Measurements from ENCODE around the gene PDZRN3.

The PDZRN3 gene

DNA sequence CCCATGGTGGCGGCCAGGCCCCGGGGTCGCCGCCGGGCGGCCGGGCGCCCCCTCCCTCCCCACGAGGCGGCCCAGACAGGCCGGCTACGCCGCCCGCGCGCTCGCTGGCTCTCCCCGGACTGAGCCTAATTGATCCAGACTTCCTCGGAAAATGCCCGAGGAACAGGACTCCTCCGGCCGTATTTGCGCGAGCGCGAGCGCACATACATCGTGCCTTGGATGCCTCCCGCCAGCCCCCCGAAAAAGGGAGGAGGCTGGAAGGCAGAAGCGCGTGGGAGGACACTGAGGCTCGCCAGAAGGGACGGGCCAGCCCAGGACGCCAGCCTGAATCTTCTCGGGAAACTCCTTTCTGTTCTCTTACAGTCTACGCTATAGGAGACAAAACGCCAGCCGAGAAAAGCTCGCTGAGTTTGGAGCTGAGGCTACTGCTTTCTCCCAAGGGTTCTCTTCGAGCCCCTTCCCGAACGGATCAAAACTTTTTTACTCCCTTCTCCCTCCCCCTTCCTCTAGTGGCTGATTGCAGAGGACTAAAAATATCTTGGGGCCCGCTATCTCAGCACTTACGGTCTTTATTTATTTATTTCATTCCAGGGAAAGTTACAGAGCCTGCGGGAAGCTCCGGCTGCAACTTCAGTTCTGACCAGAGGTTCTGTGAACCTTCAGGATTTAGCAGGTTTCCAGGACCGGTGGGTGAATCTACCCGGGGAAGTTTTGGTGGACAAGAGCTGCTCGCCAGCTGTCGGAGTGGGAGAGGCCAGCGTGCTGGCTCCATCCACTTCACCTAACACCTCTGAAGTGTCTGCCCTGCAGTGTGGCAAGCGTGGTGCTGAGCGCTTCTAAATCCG, at the start of gene PDZRN3:
TSS of gene PDZRN3 (minus strand) at position 121 of the 845 bp plus-strand sequence.
- no peak for DNase-seq

DNA sequence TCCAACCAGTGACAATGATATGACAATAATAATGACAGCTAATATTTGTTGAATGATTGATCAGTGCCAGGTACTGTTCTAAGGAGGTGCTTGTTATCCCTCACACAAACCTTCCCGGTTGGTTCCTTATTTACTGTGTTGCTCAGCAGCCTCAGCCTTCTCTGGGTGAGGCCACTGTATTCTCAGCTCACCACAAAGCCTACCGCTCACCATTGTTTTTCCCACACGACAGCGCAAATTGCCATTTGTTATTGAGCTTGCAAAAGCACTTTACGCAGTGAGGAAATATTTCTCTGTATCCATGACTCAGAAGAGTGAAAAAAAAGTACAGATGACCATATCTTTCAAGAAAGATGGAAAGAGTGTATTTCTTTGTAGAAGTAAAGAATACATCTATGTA, 49.5 kb upstream of the PDZRN3 start:
- DNase-seq: no peak

DNA sequence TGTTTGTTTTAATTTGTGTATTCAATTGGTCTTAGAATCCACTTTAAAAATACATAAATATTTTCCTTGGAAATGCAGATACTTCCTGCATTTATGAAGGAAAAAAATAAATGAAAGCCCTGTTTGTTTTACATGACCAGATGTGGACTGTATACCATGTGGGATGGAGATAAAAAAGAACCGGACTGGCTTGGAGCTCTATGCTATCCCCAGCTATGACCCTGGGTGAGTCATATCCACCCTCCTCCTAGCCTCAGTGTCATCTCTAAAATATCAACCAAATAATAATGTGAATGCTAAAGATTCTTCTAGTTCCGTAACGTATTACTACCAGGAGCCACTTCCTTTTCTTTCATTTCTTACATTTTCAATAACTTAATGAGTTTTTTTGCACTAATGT, 44.5 kb upstream of the PDZRN3 start:
- no peak for DNase-seq

DNA sequence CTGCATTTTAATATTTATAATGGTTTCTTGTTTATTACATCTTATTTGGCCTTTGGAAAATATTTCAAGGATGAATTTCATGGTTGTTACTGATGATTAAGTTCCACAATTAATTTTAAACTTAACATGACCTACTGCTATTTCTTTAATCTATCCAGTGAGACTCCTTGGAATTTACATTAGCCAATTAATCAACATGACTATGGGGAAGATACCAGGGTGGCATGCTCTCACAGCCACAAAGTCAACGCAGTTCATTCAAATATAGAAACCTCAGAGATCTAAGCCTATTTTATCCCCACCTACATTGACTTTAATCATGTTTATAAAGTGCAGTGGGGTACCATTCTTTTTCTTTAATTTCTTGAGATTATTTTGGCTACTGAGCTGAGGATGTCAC, 43.6 kb upstream of the PDZRN3 start:
- DNase-seq: no peak

DNA sequence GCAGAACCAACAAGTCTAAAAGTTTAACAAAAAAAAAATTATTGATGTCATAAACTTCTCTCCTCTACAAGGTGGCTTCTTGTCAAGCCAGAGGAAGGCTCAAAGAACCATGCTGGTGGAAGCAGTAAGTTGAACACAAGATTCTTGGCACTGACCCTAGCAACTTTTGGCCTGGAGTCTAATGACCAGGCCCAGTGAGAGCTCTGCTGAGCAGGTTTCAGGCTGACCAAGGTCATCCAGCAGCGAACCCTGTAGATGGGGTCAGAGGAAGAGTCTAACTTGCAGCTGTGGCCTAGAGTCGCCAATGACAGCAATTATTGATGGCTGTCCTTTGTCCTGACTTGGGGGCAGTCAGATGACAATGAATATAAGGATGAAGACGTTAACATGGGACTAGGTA, 43.1 kb upstream of the PDZRN3 start:
- no peak for DNase-seq

DNA sequence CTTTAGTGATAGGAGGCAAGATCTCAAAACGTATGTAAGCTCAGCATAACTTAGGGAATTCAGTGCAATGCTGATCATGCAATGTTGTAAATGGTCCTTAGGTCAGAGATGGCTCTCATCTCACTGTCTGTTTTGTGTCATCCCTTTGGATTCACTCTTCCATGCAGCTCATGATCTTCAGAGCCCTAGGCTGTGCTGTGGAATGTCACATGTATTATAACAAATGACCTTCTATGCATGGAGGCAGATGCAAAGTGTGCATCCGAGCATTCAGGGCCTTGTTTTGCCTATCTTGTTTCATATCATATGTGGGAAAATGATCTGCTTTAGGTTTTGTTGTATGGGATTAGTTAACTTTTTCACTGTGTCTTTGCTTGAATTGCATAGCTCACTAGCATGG, 40.5 kb upstream of the PDZRN3 start:
- no peak for DNase-seq

DNA sequence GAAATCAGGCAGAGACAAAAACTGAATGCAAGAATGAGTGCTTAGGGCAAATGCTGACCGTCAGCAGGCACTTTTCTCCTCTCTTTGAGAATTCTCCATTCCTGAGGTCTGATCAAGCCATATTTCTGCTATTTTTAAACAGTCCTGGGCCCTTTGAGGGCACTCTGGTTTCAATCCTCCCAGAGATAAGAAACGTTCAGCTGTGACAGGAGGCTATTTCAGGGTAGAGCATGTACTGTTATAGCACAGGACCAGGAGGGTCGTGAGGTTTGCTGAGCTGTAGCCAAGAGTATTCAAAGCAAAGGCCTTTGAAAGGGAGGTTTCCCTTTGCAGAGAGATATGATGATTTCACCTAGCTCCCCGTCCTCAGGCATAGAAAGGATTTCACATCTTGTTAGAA, 39.6 kb upstream of the PDZRN3 start:
- DNase-seq: no peak

DNA sequence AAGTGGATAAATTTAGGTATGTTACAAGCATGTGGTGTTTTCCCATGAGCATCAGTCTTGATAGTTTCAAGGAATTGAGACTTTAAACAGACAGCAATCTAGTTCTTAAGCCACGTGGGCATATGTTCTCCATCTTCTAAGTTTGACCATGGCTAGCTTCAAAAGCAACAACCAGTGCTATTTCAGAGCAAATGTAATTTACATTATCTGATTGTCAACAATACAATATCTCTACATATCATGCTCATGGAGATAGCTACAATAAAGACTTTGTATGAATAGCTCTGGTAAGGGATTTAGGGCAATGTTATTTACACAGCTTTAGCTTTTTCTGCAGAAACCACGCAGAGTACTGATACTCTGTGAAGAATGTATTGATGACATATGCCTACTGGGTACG, 38.8 kb upstream of the PDZRN3 start:
- DNase-seq: no peak

DNA sequence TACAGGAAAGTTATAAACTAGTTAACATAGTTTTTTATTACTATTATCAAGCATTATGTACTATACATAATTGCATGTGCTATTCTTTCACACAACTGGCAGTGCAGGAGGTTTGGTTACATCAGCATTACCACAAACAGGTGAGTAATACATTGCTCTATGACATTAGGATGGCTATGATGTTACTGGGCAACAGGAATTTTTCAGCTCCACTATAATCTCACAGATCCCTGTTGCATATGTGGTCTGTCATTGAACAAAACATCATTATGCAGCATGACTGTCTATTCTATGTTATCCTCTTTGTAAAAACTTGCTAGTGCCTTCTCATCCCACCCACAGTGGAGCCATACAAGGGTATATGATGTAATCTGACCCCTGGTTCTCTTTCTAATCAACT, 36.5 kb upstream of the PDZRN3 start:
- DNase-seq: no peak

DNA sequence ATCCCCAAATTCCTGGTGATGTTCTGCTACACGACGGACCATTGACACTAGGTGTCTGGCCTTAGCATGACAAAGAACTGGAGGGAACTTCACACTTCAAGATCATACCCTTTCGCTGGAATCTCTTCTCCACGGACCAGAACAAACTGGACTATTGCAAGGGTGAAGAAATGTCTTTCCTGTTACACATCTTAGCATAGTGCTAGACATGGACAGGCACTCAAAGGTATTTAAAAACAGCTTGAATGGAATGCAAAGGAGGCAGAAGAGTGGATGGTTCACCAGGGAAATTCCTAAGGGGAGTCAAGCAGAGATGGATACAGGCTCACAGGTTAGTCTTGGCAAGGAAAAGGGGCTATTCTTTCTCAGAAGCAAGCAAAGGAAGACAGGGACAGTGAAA, 33.5 kb upstream of the PDZRN3 start:
- no peak for DNase-seq

DNA sequence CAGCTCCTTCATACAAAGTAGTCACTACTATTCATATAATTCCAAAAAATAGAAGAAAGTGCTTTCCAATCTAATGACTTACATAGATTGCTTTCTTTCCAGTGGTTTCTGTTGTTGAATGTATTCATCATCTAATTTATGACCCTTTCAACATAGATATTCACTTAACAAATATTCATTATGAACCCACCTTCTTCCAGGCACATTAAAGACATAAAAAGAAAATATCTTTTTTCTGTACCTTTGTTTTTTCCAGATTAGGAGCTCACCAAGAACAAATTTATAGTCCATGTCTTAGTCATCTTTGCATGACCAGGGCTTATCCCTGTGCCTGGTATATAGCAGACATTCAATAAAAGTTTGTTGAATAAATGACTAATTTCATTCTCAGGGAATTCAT, 32.4 kb upstream of the PDZRN3 start:
- no peak for DNase-seq

DNA sequence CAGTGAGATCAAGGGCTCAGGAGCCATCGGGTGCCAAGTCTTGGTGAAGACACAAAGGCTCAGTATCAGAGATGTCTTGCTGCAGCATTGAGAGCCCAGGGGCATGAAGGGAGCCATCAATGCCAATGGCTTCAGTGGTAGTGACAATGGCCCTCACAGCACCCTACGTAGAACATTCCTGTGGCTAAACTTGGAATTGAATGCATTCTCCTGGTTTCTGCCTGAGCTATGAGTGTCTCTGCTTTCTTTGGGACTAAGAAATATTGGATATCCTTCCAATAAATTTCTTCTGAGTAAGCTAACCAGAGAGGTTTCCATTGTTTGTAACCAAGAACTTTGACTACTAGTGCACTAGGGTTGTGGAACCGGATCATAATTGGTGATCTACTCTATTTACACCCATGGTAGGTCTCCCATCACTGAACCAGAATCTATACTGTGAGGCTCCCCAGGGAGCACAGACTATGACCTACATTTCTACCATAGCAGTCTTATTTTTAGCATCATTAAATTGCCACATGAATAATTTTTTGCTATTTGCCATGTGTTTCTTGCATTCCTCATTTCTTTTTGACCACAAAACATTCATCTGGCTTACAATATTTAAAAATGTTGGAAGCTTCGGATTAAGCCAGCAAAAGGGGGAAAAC, 31.6 kb upstream of the PDZRN3 start:
- no peak for DNase-seq

DNA sequence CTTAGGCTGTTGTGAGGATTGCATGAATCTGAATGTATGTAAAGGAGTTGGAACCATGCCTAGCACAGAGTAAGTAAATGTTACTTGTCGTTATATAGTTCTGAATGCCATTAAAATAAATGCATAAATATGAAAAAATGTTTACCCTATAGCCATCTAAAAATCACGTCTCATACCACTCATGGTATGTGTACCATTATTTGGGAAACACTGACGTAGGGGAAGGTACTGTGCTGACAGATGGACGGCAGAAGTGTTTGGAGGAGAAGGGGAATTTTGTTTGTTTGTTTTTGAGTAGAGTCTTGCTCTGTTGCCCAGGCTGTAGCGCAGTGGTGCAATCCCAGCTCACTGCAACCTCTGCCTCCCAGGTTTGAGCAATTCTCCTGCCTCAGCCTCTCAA, 30.5 kb upstream of the PDZRN3 start:
- no peak for DNase-seq

DNA sequence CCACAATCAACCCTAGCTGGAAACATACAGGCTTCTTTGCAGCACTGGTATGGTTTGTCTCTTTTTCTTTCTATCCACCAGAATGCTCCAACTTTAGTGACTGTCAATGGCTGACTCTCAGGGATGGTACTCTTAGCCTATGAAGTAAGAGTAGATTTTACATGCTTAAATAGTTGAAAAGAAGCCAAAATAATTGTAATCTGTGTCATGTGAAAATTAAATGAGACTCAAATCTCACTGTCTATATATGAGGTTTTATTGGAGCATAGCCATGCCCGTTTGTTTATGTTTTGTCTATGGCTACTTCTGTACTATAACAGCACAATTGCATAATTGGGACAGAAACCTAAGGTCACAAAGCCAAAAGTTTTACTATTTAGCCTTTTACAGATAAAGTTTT, 29.1 kb upstream of the PDZRN3 start:
- DNase-seq: no peak

DNA sequence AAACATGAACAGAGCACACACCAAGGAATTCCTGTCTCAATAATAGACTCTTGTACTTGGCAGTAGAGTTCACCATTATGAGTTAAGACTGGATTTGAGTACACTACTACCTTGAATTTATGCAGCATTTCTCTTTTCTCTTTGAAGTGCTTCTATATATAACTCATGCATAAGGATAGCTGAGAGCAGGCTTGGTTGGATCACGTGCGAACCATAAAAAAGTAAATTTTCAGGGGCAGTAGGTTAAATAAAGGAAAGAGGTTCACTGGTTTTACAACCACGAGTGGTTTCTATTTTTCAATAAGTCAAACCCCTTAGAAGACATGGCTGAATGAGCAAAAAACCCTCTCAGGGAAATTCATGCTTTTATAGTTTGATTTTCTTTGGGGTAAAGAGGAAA, 28.6 kb upstream of the PDZRN3 start:
- no peak for DNase-seq

DNA sequence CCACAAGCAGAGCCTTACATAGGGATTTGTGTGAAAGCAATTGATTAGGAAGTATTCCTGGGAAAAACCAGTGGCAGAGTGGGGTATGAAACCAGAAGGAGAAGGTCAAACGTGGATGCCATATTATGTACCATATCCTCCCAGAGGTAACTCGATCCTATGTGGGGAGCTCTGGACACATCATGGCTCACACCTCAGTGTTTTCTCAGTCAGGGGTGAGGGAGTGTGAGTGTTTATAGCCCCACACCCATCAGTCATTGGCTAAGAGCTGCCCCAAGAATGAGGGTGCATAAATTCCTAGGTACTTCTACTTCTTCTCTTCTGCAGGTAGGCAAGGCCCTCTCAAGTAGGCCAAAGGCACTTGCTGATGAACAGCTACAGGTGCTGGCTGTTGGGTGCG, 28.2 kb upstream of the PDZRN3 start:
- no peak for DNase-seq

DNA sequence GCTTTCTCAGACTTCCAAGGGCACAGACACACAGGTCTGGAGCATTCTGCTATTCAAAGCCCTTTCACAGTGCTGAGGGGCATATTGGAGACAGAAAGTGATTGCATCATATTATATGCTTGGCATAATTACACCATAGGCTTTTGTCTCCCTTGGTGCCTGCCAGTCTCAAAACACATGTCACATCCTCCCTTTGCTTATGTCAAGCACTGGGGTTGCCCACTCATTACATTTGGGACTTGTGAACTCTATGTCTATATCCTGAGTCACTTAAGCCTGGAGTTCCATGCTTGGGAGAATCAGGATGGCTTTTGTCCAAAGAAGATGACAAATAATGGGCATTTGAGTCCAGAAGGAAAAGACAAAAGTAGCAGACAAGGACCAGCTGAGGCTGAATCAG, 12.3 kb upstream of the PDZRN3 start:
- no peak for DNase-seq

DNA sequence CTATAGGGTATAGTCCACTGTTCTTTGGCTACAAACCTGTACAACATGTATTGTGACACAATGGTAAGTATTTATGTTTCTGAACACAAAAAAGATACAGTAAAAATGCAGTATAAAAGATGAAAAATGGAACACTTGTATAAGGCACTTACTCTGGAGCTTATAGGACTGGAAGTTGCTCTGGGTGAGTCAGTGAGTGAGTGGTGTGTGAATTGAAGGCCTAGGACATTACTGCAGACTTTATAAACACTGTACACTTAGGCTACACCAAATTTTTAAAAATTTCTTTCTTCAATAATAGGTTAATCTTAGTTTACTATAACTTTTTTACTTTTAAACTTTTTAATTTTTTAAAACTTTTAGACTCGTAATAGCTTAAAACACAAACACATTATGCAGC, 10.5 kb upstream of the PDZRN3 start:
- DNase-seq: no peak

DNA sequence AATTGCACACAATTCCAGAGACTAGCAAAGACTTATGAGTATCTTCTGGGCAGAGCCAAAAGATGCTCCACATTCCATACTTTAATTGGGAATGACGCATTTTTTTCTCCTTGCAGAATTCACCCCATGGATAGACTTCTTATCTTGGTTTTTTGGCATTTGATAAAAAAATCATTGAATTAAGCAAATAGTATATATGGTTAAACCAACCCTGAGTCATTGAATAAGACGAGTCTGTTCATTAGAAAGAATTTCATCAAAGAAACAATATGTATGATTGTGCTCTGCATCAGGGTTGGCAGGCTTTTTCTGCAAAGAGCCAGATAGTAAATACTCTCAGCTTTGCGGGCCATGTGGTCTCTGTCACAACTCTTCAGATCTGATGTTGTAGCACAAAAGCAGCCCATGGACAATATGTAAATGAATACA, 9.2 kb upstream of the PDZRN3 start:
- DNase-seq: no peak

DNA sequence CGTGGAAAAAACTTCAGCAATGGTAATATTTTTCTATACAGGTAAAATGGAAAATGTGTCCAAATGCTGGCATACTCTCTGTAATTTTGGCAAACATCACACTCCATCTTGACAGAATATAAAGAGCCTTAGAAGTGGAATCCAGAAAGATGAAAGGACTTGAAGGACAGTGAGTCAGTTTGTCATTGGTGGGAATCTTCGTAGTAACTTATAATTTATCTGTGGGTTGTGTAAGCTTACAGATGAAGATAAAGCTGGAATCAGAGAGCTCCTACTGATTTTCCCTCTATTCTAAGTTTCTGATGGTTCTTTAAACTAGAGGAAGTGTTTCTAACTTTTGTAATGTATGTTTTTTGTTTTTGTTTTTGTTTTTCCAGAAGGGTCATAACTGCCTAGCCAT, 8.7 kb upstream of the PDZRN3 start:
- DNase-seq: no peak

DNA sequence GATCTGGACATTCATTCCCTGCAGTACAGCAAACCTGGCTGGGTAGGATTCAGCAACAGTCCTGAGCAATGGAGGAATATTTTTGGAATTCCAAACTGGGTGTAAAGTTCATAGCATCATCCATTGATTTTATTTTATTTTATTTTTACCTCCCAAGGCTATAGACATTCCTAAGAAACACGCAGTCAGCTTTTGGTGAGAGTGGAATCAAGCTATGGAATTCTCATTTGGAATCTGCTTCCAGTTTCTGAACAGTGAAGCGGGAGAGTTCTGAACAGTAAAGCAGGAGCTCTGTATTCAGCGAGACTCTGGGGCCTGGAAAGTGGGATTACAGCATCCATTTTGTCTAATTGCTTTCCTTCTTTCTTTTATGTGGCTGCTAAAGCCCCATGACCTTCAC, 1.4 kb upstream of the PDZRN3 start:
- no peak for DNase-seq

DNA sequence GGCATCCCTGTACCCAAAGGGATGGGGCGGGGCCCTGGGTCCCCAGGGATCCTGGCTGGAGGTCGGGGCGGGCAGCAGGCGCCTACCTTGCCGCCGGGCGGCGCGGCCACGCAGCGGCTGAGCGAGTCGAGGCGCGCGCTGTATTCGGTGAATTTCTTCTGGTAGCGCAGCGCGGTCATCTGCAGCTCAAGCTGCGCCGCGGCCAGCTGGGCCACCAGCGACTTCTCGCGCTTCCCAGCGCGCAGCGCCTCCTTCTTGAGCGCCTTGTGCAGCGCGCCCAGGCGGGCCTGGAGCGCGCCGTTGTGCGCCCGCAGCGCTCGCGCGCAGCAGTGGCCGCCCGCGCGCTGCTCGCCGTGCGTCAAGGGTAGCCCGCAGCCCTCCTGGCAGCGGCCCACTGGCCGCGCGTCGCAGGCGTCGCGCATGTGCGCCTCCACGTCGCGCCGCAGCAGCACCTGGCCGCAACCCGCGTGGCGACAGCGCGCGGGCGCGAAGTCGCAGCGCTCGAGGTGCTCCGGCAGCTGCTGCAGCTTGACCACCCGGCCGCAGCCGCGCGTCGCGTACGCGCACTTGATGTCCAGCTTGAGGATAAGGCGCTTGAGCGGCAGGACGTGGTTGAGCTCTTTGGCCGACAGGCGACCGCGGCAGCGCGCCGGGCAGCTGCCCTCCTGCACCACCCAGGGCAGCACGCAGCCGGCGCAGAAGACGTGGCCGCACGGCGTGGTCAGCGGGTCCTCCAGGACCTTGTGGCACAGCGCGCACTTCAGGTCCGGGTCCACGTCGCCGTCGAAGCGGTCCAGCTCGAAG, 522 bp downstream of the PDZRN3 start:
- no peak for DNase-seq

DNA sequence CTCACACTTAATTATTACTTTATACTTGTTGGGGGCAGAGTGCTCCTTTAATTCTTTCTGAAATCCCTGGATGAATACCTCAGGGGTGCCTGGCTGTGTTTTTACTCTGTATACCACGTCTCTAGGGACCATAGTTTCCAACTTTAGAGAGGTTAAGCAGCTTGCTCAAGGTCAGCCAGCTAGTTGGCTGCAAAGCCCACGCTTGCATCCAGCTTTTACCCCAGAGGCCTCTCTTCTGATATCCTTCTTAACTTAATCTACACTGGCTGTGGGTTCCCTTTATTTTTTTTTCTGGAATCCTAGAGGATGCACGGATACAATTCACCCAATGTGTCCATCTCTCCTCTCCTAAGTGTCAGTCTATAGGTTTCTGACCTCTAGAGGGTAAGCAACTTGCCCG, 1.4 kb downstream of the PDZRN3 start:
- no peak for DNase-seq
